Germinal center (tissue), 1 donor: ENCODE results near the gene UBAP1L.
"Not testable (repeated sequence)": the region's sequence is repeated elsewhere in the genome, so short reads cannot be mapped to it uniquely, and the experiment has no call there.

Experiments
- DNase-seq: peaks from one replicate; pipeline ENCODE4 v3.0.0; 2012; ENCODE audit warnings: mixed read lengths, low spot score

Gene UBAP1L

GRCh38 chr15:65084500-65085206, 30.3 kb downstream of the UBAP1L start:
- DNase-seq: no peak

- no peak for DNase-seq
These were observed 31.7 kb downstream of the UBAP1L start for GRCh38 chr15:65083262-65083701.

GRCh38 chr15:65082303-65082953, 32.6 kb downstream of the UBAP1L start:
- no peak for DNase-seq

GRCh38 chr15:65081758-65082157, 33.2 kb downstream of the UBAP1L start:
- no peak for DNase-seq

- DNase-seq: no peak
These were observed 33.7 kb downstream of the UBAP1L start for GRCh38 chr15:65081270-65081669.

- no peak for DNase-seq
These were observed 35.4 kb downstream of the UBAP1L start for GRCh38 chr15:65079580-65079979.

- peak; percentile 36 for DNase-seq
These were observed 37.0 kb downstream of the UBAP1L start for GRCh38 chr15:65077981-65078352.

GRCh38 chr15:65077291-65077980, 37.6 kb downstream of the UBAP1L start:
- no peak for DNase-seq

- DNase-seq: no peak
These were observed 38.3 kb downstream of the UBAP1L start, which contains the start of gene KBTBD13 for GRCh38 chr15:65076486-65077290. Gene KBTBD13 (plus strand): TSS chr15:65076746. CDS start chr15:65076816, 70 bp downstream.

GRCh38 chr15:65075607-65076395, 39.2 kb downstream of the UBAP1L start:
- not testable (repeated sequence) for DNase-seq

GRCh38 chr15:65074946-65075345, 40.1 kb downstream of the UBAP1L start:
- DNase-seq: not testable (repeated sequence)

- DNase-seq: no peak
These were observed 42.4 kb downstream of the UBAP1L start for GRCh38 chr15:65072617-65073016.

GRCh38 chr15:65072027-65072426, 43.0 kb downstream of the UBAP1L start:
- DNase-seq: no peak

GRCh38 chr15:65071381-65071811, 43.6 kb downstream of the UBAP1L start:
- DNase-seq: no peak

- no peak for DNase-seq
These were observed 45.0 kb downstream of the UBAP1L start for GRCh38 chr15:65069779-65070546.

GRCh38 chr15:65069179-65069578, 45.8 kb downstream of the UBAP1L start:
- DNase-seq: no peak

GRCh38 chr15:65068403-65068788, 46.6 kb downstream of the UBAP1L start:
- no peak for DNase-seq

GRCh38 chr15:65067645-65068402, 47.2 kb downstream of the UBAP1L start, which contains the start of gene RASL12:
Gene RASL12 (minus strand): TSS chr15:65067991. CDS start chr15:65067835, 156 bp downstream.
- DNase-seq: no peak

GRCh38 chr15:65067317-65067644, 47.7 kb downstream of the UBAP1L start:
- DNase-seq: no peak
